MM.1S (cell line): ENCODE results near the gene BSG.

ENCODE experiments used
- DNase-seq: peaks from one replicate; pipeline ENCODE4 v3.0.0-alpha.2; 2015
- H2AFZ ChIP-seq: fragments of 300-600 bp; sonication (generic); 2 replicates; pipeline ENCODE4 v1.6.0; 2016; ENCODE audit warnings: antibody characterized with exemption, low read length
- H3F3A ChIP-seq: fragments of 300-600 bp; sonication (generic); 2 replicates; pipeline ENCODE4 v1.6.1; 2016; ENCODE audit warnings: mild to moderate bottlenecking, antibody characterized with exemption, low read length, moderate library complexity, mixed read lengths; ENCODE audit not compliant: insufficient read depth
- H3K27ac ChIP-seq: fragments of 300-600 bp; sonication (generic); 2 replicates; pipeline ENCODE4 v1.5.1; 2016; ENCODE audit warnings: mild to moderate bottlenecking, low read length
- H3K27me3 ChIP-seq: fragments of 300-600 bp; sonication (generic); replicated peaks from 2 replicates; pipeline ENCODE4 v1.6.0; 2016; ENCODE audit warnings: low read length; ENCODE audit not compliant: insufficient read depth
- H3K36me3 ChIP-seq: fragments of 300-600 bp; sonication (generic); replicated peaks from 2 replicates; pipeline ENCODE4 v1.6.1; 2016; ENCODE audit warnings: mild to moderate bottlenecking, low read length, mixed read lengths; ENCODE audit not compliant: insufficient read depth
- H3K4me1 ChIP-seq: fragments of 300-600 bp; sonication (generic); 2 replicates; pipeline ENCODE4 v1.6.1; 2016; ENCODE audit warnings: low read length, mixed read lengths
- H3K4me2 ChIP-seq: fragments of 300-600 bp; sonication (generic); 2 replicates; pipeline ENCODE4 v1.6.0; 2016; ENCODE audit warnings: low read depth, low read length
- H3K4me3 ChIP-seq: fragments of 300-600 bp; sonication (generic); 2 replicates; pipeline ENCODE4 v1.5.1; 2016; ENCODE audit warnings: low read length, mixed read lengths
- H3K79me2 ChIP-seq: fragments of 300-600 bp; sonication (generic); 2 replicates; pipeline ENCODE4 v1.6.1; 2016; ENCODE audit warnings: mixed run types, low read length, mixed read lengths
- H3K9ac ChIP-seq: fragments of 300-600 bp; sonication (generic); 2 replicates; pipeline ENCODE4 v1.6.1; 2016; ENCODE audit warnings: low read length, mixed read lengths
- H3K9me2 ChIP-seq: fragments of 300-600 bp; sonication (generic); replicated peaks from 2 replicates; pipeline ENCODE4 v1.6.1; 2016; ENCODE audit warnings: mild to moderate bottlenecking, low read length, mixed read lengths; ENCODE audit not compliant: insufficient read depth
- H3K9me3 ChIP-seq: fragments of 300-600 bp; sonication (generic); replicated peaks from 2 replicates; pipeline ENCODE4 v1.6.1; 2016; ENCODE audit warnings: mild to moderate bottlenecking, low read length, mixed read lengths; ENCODE audit not compliant: insufficient read depth
- H4K20me1 ChIP-seq: fragments of 300-600 bp; sonication (generic); 2 replicates; pipeline ENCODE4 v1.6.1; 2016; ENCODE audit warnings: mild to moderate bottlenecking, low read length, moderate library complexity, mixed read lengths; ENCODE audit not compliant: insufficient read depth
- CTCF ChIP-seq: fragments of 300-600 bp; sonication (generic); IDR thresholded peaks from 2 replicates; pipeline ENCODE4 v1.5.1; 2016; ENCODE audit warnings: antibody characterized with exemption, low read length, mixed read lengths
- EZH2 ChIP-seq: fragments of 300-600 bp; sonication (generic); optimal IDR thresholded peaks from 2 replicates; pipeline ENCODE3; 2017; ENCODE audit warnings: low read depth, mild to moderate bottlenecking, antibody characterized with exemption, low read length, mixed read lengths
- EZH2phosphoT487 ChIP-seq: fragments of 300-600 bp; sonication (generic); IDR thresholded peaks from 2 replicates; pipeline ENCODE4 v1.6.1; 2018; ENCODE audit warnings: antibody characterized with exemption, low read length

Gene BSG

GRCh38 chr19:539429-540030, 32.9 kb upstream of the BSG start:
- Histone ChIP-seq H3K4me3 (no peak overlapping the region), H3K9me3 (no peaks in the 10 kb centered on the region), H2AFZ (no peak overlapping the region), H3F3A (no peaks in the 10 kb centered on the region), H3K79me2 (peaks cover 11% of the 10 kb centered on the region; the same call in 1 of the 2 replicates), H3K9me2 (no peaks in the 10 kb centered on the region), H3K4me2 (no peak overlapping the region), H3K4me1 (no peaks in the 10 kb centered on the region), H3K27ac (no peak overlapping the region), H3K9ac (no peak overlapping the region), H3K27me3 (no peaks in the 10 kb centered on the region), H3K36me3 (no peaks in the 10 kb centered on the region), H4K20me1 (no peaks in the 10 kb centered on the region)
- no peak for DNase-seq
- TF ChIP-seq EZH2: no peak
- no peak for TF ChIP-seq EZH2phosphoT487
- TF ChIP-seq CTCF: no peak

- Histone ChIP-seq H3K79me2 (0 out of 2 replicates have a peak, but pooled peaks cover 3% of the 10 kb centered on the region), H3K27me3 (no peaks in the 10 kb centered on the region; the same call in 1 of the 2 replicates), H3K4me1 (no peaks in the 10 kb centered on the region), H3K9me3 (no peaks in the 10 kb centered on the region), H3K9ac (no peak overlapping the region), H3K36me3 (no peaks in the 10 kb centered on the region), H2AFZ (no peak overlapping the region), H4K20me1 (no peaks in the 10 kb centered on the region), H3K27ac (no peak overlapping the region), H3K4me2 (no peak overlapping the region), H3K4me3 (no peak overlapping the region), H3K9me2 (no peaks in the 10 kb centered on the region), H3F3A (no peaks in the 10 kb centered on the region)
- DNase-seq: no peak
- TF ChIP-seq EZH2: no peak
- no peak for TF ChIP-seq EZH2phosphoT487
- no peak for TF ChIP-seq CTCF
These were observed 31.3 kb upstream of the BSG start for GRCh38 chr19:540867-541637.

- Histone ChIP-seq H2AFZ (no peak overlapping the region), H3F3A (no peaks in the 10 kb centered on the region), H3K4me1 (no peaks in the 10 kb centered on the region), H3K9me2 (no peaks in the 10 kb centered on the region), H3K9me3 (no peaks in the 10 kb centered on the region), H3K9ac (no peak overlapping the region), H3K27me3 (peaks cover under 1% of the 10 kb centered on the region; the same call in 1 of the 2 replicates), H4K20me1 (no peaks in the 10 kb centered on the region), H3K4me3 (no peak overlapping the region), H3K36me3 (no peaks in the 10 kb centered on the region), H3K79me2 (0 out of 2 replicates have a peak, but pooled peaks cover 3% of the 10 kb centered on the region), H3K4me2 (no peak overlapping the region), H3K27ac (no peak overlapping the region)
- DNase-seq: no peak
- no peak for TF ChIP-seq EZH2
- TF ChIP-seq EZH2phosphoT487: no peak
- TF ChIP-seq CTCF: no peak
These were observed 30.7 kb upstream of the BSG start for GRCh38 chr19:541699-542098.
